ENCODE measurements around the gene ARRDC2.
"Not testable (repeated sequence)": the region's sequence is repeated elsewhere in the genome, so short reads cannot be mapped to it uniquely, and the experiment has no call there.

ARRDC2 gene

GRCh38 chr19:18016209-18016910 lies 8.4 kb downstream of the ARRDC2 start:
- no peak for DNase-seq (ENCODE audit: low spot score)

GRCh38 chr19:18017275-18018083 lies 9.5 kb downstream of the ARRDC2 start:
- DNase-seq (ENCODE audit: low spot score) = no peak

- no peak for DNase-seq (ENCODE audit: low spot score)
These were observed 12.5 kb downstream of the ARRDC2 start for GRCh38 chr19:18020212-18021085.

GRCh38 chr19:18021121-18021755 lies 13.3 kb downstream of the ARRDC2 start:
- DNase-seq (ENCODE audit: low spot score) = no peak

GRCh38 chr19:18023622-18024251 lies 15.8 kb downstream of the ARRDC2 start:
- no peak for DNase-seq (ENCODE audit: low spot score)

GRCh38 chr19:18027151-18027550 lies 19.2 kb downstream of the ARRDC2 start:
- no peak for DNase-seq (ENCODE audit: low spot score)

GRCh38 chr19:18029617-18030338 lies 21.8 kb downstream of the ARRDC2 start:
- peak; percentile 37 for DNase-seq (ENCODE audit: low spot score)

- DNase-seq (ENCODE audit: low spot score) = not testable (repeated sequence)
These were observed 23.4 kb downstream of the ARRDC2 start for GRCh38 chr19:18031401-18031800.

- DNase-seq (ENCODE audit: low spot score) = not testable (repeated sequence)
These were observed 24.1 kb downstream of the ARRDC2 start for GRCh38 chr19:18032102-18032501.

- DNase-seq (ENCODE audit: low spot score) = no peak
These were observed 33.1 kb downstream of the ARRDC2 start for GRCh38 chr19:18041054-18041453.

GRCh38 chr19:18043676-18044075 lies 35.7 kb downstream of the ARRDC2 start:
- DNase-seq (ENCODE audit: low spot score) = no peak

GRCh38 chr19:18044825-18045304 lies 36.9 kb downstream of the ARRDC2 start:
- DNase-seq (ENCODE audit: low spot score) = no peak

- DNase-seq (ENCODE audit: low spot score) = no peak
These were observed 37.5 kb downstream of the ARRDC2 start for GRCh38 chr19:18045307-18046050.

- DNase-seq (ENCODE audit: low spot score) = no peak
These were observed 38.2 kb downstream of the ARRDC2 start for GRCh38 chr19:18046059-18046718.

GRCh38 chr19:18049385-18049784 lies 41.4 kb downstream of the ARRDC2 start:
- DNase-seq (ENCODE audit: low spot score) = no peak

- DNase-seq (ENCODE audit: low spot score) = no peak
These were observed 43.9 kb downstream of the ARRDC2 start for GRCh38 chr19:18051887-18052286.

GRCh38 chr19:18053576-18054219 lies 45.7 kb downstream of the ARRDC2 start:
- DNase-seq (ENCODE audit: low spot score) = no peak

- DNase-seq (ENCODE audit: low spot score) = no peak
These were observed 48.0 kb downstream of the ARRDC2 start for GRCh38 chr19:18055967-18056366.

GRCh38 chr19:18057557-18057956 lies 49.6 kb downstream of the ARRDC2 start:
- DNase-seq (ENCODE audit: low spot score) = no peak

Measured in HuH-7 (cell line).